Peyer's patch (tissue), 4 donors: ENCODE data around the gene PAGR1.

Experiments used
- POLR2A ChIP-seq, 2 donors: fragments of 450-650 bp; IDR thresholded peaks; one replicate each; pipeline ENCODE4 v1.5.1; 2017; ENCODE audit warnings: antibody characterized with exemption in 2 of 2, mild to moderate bottlenecking in 2 of 2, moderate library complexity in 2 of 2
- TF ChIP-seq, protein P1 (sequence below), 6 experiments: fragments of 450-650 bp in 4 of 6; fragments of 200-600 bp in 2 of 6; sonication (generic) in 1 of 6; IDR thresholded peaks; one replicate each; pipeline ENCODE4 v1.5.1; 2017 to 2019; ENCODE audit warnings: antibody characterized with exemption in 6 of 6, mild to moderate bottlenecking in 3 of 6, moderate library complexity in 1 of 6

DNA sequence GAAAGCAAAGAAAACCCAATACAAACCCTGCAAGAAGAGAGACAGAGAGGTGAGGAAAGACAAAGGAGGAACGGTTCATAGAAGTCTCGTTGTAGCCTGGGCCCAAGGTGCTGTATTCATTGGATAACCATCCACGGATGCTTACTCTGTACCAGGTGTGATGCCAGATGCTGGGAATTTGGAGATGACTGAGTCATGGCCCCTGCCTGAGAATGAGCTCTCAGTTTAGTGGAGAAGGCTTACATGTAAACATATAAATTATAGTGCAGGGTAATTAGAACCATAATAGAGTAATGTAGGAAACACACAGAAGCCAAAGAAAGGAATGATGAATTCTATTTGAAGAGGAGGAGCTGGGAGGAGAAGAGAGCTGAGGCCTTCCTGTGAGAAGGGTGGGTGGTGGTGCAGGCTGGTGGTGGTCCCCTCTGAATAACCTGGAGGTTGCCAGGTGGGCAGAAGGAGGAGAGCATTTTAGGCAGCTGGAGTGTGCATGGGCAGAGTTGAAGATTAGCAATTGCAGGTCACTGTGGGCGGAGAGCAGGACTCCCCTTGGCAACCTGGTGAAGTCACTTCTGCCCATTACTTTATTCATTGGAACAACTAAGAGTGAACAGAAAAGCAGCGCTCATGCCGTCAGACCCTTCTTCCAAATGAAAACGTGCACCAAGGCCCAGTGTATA lies 45.6 kb upstream of the PAGR1 start:
- TF ChIP-seq, protein P1, sequence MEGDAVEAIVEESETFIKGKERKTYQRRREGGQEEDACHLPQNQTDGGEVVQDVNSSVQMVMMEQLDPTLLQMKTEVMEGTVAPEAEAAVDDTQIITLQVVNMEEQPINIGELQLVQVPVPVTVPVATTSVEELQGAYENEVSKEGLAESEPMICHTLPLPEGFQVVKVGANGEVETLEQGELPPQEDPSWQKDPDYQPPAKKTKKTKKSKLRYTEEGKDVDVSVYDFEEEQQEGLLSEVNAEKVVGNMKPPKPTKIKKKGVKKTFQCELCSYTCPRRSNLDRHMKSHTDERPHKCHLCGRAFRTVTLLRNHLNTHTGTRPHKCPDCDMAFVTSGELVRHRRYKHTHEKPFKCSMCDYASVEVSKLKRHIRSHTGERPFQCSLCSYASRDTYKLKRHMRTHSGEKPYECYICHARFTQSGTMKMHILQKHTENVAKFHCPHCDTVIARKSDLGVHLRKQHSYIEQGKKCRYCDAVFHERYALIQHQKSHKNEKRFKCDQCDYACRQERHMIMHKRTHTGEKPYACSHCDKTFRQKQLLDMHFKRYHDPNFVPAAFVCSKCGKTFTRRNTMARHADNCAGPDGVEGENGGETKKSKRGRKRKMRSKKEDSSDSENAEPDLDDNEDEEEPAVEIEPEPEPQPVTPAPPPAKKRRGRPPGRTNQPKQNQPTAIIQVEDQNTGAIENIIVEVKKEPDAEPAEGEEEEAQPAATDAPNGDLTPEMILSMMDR (IDR thresholded peaks at IDR 0.05): no peak
- no peak for TF ChIP-seq POLR2A (IDR thresholded peaks at IDR 0.05)
